ENCODE data around the gene NFE2L2. TPM values are rescaled to one million over a fixed set of nuclear protein-coding genes. Genes with fewer than 3 reads are reported as not detected.
A peak's percentile ranks its signal among the peaks of the same experiment; 100 is the strongest.
"Not testable (repeated sequence)": the region's sequence is repeated elsewhere in the genome, so short reads cannot be mapped to it uniquely, and the experiment has no call there.

Gene NFE2L2
- total RNA-seq, 1 donor from 2014 or later, result 149 TPM

DNA sequence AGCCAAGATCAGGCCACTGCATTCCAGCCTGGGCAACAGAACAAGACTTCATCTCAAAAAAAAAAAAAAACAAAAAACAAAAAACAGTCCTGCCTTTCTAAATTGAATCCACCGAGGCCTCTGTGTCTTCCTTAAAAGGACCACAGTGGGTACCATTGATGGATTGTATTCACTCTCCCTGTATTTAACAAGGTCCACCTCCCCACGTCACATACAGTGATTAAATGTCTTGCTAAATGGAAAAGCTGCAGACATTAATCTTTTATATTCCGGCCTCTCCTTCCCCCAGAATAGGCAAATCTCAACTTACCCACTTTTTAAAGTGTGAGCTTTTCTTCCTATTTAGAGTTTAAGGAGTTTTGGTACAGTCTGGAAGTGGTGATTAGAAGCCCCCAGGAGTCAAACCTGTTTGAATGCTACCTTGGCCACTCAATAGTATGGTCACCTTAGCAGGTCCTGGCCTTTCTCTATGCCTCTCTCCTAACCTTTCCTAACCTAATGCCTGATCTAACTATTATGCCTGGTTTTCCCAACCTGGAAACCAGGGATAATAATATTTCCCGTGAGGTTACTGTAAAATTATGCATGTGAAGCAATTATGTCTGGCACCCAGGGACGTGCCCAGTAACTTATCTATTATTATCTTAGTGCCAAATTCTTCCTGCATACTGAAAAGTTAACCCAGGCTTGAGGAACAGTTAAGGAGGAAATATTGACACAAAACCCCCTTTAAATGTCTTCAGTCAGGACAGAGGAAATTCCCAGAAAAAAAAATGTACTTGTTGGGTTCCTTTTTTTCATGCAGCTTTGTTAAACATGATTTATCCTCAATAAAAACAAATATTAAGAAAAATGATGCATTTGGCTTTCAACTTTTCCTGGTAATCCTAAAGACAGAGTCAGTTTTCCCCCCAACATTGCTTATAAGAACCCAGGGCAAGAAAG, 3.1 kb downstream of the NFE2L2 start:
- intact Hi-C loops (cut with DNase I), result loop anchor here (2.0 to 10.0 kb wide), 2 partner anchors 47 to 97 kb away; no protein-coding TSS in a partner anchor
- DNase-seq (ENCODE audit: low spot score), result no peak

DNA sequence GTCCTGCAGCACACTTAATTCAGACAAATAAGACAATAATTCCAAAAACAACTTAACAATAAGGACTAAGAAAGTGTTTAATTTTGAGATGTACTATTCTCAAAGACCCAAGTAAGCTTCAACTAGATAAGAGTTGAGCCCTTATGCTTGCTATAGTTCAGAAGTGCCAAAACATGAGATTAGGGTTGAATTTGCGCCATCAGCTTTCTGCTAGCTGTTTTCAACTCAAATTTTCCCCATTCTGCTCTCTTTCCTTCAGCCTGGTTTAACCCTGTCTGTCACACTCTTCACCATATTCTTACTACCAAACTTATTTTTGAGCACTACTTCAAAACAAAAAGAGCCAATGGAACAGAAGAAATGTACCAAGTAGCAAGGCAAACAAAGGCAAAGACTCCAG, 4.1 kb downstream of the NFE2L2 start:
- intact Hi-C loops (cut with DNase I), result loop anchor here (10.0 kb wide), 1 partner anchor 96 kb away; no protein-coding TSS in a partner anchor
- ATAC-seq (no peak), DNase-seq (ENCODE audit: low spot score) (no peak)

More for the DNA sequence above, 3.1 kb downstream of the NFE2L2 start:
- no peak for ATAC-seq

DNA sequence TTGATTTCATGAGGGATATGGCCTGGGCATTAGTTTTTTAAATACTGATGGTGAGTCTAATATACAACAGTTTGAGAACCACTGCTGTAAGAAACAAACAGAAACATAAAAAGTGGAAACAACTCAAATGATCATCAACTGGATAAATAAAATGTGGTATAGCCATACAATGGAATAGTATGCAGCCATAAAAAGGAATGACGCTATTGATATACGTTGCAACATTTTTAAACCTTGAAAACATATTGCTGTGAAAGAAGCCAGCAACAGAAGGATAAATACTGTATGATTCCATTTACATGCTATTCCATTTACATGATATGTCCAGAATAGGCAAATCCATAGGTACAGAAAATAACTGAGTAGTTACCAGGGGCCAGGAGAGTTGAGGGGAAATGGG, 6.5 kb downstream of the NFE2L2 start:
- ATAC-seq (no peak), DNase-seq (ENCODE audit: low spot score) (no peak)
- intact Hi-C loops (cut with DNase I), result no loop called here

DNA sequence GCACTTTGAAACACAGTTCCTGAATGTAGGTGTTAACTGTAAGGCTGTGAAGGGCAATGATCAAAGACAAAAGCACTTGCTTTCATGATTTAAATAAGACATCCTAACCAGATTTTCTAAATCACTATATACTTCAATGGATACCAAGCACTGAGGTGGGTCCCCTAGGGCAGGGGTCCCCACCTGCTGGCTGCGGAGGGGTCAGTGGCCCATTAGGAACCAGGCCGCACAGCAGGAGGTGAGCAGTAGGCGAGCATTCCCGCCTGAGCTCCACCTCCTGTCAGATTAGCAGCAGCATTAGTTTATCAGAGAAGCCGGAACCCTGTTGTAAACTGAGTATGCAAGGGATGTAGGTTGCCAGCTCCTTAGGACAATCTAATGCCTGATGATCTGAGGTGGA, 7.1 kb downstream of the NFE2L2 start:
- DNase-seq (ENCODE audit: low spot score) (no peak), ATAC-seq (no peak)

DNA sequence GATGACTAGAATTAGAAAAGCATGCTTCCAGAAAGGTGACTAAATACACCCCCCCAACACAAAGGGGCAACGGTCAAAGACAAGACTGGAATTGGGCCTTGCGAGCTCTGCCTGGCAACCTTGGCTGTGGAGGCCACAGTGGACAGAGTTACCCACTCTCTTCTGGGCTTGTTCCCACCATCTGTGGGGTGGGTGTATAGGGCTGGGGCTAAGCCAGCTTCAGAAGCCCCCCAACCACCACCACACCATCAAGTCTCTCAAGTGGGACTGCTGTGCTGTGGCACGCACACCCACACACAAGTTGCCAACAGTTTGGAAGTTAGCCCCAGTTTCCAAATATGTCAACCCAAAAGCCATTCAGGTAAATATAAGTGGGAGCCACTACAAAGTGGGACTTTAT, 7.8 kb downstream of the NFE2L2 start:
- ATAC-seq (no peak), DNase-seq (ENCODE audit: low spot score) (no peak)
- intact Hi-C loops (cut with DNase I), result no loop called here

More for the DNA sequence above, 7.1 kb downstream of the NFE2L2 start:
- intact Hi-C loops (cut with DNase I), result no loop called here

DNA sequence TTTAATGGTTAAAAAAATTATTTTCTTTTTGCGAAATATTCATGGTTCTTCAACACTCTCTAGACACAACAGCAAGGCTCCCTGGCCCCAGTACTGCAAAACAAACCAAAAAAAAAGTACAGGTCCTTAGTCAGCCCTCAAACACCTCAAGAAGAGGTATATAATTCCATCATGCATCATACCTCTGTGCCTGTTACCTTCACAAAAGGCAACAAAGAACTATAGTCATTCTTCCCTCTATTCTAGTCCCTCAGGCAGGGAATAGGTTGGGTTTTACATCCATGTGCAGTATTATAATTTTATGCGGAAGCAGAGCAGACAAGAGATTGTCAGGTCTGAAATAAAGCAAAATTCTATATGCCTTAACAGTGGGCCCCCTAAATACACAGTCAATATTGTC, 8.5 kb downstream of the NFE2L2 start:
- ATAC-seq (no peak), DNase-seq (ENCODE audit: low spot score) (no peak)
- intact Hi-C loops (cut with DNase I), result no loop called here

DNA sequence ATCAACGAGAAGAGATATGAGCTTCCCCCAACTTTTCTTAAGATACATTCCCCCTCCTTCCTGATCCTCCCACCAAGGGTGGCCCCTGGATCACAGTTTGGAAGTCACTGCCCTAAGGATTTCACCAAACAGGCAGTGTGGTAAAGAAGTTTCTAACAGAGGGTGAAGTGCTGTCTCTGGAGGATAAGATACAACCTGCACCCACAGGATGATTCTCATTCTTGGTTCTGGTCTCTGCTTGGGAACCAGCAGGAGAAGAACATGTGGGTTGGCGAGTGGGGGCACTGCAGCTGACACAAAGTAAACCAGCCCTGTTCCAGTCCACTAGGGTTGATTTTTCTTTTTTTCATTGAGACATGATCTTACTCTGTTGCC, 9.3 kb downstream of the NFE2L2 start:
- DNase-seq (ENCODE audit: low spot score) (no peak), ATAC-seq (no peak)
- intact Hi-C loops (cut with DNase I), result no loop called here

DNA sequence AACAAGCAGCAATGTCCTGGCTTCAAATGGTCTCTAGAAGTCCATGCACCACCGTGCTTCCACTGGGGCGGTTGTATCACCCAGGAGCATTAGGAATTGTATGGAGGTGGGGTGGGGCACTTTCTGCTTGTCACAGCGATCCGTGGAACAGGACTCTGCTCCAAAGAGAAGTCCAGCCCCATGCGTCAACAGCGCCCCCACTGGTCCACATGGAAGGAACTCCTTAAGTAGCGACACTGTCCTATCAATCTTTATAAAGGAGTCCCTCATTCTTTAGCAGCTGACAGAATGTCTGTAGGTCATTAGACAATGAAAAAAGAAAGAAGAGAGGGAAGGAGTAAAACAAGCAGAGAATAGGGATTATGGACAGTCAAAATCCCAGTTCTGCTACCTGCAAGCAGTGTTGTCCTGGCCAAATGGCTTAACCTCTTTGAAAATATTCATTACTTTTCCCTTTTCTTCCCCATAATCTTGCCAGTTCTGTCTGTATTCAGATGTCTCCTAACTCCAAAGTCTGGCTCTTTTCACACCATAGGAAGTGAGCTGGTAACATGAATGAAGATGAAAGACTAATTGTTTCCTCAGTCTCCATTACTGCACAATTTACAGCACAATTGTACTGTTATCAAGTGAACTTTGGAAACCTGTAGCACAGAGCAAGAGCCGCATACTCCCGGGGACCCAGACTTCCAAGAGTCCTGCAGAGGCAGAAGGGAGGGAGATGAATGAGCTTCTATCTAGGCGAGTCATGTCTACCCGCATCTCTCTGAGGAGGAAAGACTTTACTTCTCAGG, 9.9 kb downstream of the NFE2L2 start:
- DNase-seq (ENCODE audit: low spot score), result no peak
- intact Hi-C loops (cut with DNase I), result no loop called here
- ATAC-seq, result no peak

DNA sequence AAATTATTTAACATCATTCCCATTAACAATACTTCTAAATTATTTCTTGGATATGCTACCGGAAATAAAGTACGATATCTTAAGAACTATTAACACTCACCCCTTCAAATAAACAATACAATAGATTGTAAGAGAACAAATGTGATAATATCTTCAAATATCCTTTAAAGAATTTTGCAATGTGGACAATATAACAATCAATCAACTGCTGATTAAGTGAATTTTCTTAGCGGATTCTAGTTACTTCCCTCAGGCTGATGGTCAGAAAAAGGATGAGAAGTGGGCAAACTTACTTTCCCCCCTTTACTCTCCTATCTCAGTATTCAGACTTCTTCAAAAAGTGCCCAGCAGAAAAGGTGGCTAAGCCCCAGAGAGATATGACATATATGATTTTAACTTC, 10.8 kb downstream of the NFE2L2 start:
- intact Hi-C loops (cut with DNase I), result no loop called here
- DNase-seq (ENCODE audit: low spot score) (no peak), ATAC-seq (no peak)

DNA sequence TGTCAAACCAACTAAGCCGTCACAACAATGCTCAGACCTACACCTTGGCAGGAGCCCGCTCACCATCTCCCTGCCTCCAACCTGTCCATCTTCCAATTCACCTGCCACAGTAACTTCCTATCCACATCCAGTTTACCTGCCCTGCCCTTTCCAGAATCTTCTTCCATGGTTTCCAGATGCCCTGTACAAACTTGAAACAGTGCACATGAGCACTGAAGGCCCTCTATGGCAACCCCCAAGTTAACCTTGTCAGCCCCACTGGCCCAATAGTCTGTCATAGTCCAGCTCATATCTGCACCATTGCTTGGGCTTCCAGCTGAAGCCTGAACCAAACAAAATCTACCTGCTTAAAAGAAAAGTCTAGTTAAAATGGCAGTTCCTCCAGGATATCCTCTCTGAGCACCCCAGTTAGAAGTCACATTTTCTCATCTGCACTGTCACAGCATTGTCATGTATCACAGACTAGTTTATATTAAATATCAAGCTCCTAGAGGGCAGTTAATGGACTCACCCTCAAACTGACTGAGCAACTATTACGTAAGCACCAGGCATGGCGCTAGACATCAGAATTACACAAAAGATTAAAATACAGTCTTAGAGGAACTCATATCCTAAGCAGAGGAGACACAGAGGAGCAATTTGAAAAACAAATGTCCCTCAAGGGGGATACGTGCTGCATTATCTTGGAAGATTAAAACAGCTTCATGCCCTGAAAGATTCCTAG, 11.6 kb downstream of the NFE2L2 start:
- DNase-seq (ENCODE audit: low spot score) (no peak), ATAC-seq (no peak)
- intact Hi-C loops (cut with DNase I), result no loop called here

DNA sequence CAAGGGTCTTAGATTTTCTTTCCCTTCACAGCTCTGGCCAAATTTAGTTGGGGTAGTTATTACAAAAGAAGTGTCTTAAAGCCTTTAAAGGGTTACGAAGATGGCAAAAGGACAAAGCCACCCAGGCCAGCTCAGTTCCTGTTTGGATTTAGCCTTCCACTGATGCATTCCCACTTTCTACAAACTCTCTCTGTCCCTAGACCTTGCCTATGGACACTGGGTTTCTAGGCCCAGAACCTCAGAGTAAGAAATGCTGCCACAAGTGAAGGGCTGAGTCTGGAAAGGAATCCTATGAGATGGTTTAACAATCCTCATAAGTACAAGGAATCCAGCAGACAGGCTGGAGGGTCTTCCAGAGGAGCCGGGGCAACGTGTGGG, 13.4 kb downstream of the NFE2L2 start:
- peak; percentile 8 for ATAC-seq
- intact Hi-C loops (cut with DNase I), result no loop called here
- DNase-seq (ENCODE audit: low spot score), result no peak

DNA sequence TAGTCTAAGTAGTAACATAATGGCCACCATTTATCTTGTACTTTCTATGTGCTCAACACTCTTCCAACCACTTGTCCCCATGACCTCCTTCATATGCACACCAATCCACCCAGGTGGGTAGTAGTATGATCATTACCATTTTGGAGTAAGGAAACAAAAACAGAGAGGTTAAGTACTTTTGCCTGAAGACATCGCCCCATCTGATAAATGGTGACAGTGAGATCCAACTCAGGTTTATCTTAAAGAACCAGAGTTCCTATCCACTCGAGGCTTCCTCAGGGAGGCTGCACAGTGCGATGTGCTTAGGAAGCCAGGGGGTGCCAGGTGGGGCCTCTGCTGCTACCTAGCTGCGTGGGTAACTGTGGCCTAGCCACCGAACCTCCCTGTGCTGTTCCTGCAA, 14.1 kb downstream of the NFE2L2 start:
- no peak for ATAC-seq
- intact Hi-C loops (cut with DNase I), result no loop called here
- no peak for DNase-seq (ENCODE audit: low spot score)

DNA sequence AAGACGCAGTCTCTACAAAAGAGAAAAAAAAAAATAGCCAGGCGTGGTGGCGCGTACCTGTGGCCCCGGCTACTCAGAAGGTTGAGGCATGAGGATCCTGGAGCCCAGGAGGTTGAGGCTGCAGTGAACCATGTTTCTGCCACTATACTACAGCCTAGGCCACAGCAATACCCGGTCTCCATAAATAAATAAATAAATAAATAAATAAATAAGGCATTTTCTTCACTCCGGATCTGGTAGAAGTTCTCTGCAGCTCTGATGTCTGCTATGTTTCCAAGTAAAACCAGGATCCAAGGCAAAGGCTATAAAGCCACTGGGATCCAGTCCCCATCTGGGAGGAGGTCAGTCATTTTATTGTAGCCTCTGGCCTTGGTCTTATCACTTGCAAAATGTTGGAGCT, 15.5 kb downstream of the NFE2L2 start:
- intact Hi-C loops (cut with DNase I), result no loop called here
- ATAC-seq (no peak), DNase-seq (ENCODE audit: low spot score) (no peak)

DNA sequence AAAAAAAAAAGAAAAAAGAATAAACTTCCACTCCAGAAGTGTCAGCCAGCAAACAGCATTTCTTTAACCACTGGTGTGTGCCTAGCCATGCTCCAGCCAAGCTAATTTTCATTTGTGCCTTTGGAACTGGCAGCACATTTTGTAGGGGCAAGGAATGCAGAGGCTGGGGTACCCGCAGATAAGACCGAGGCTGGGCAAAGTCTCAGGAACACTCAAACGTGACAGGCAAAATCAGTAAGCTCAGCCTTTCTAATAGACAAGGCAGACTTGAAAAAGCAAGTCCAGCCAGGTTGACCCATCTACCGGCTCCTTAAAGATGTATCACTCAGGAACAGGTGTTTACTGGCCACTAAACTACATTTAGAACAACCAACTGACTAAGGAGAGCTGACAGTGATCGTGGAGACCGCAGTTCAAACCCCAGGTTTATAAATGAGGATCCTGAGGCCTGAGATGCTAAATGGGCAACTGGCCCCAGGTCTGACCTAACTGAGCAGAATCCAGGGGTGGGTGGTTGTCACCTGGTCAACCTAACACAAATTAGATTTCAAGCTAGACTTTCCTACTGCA, 16.7 kb downstream of the NFE2L2 start:
- ATAC-seq, result no peak
- intact Hi-C loops (cut with DNase I), result no loop called here

DNA sequence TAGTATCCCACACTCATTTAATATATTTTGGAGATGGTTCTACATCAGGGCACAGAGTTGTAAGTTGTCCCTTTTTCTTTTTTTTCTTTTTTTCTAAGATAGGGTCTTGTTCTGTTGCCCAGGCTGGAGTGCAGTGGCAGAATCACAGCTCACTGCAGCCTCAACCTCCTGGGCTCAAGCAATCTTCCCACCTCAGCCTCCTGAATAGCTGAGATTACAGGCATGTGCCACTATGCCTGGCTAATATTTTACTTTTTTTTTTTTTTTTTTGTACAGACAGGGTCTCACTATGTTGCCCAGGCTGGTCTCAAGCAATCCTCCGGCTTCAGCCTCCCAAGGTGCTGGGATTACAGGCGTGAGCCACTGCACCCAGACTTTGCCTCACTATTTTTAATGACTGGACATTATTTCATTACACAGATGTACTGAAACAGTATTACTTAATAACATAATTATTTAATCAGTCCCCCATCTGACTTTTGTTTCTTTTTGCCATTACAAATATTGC, 17.9 kb downstream of the NFE2L2 start:
- ATAC-seq; DNase-seq (ENCODE audit: low spot score); intact Hi-C loops (cut with DNase I): not testable (repeated sequence)

More for the DNA sequence above, 16.7 kb downstream of the NFE2L2 start:
- no peak for DNase-seq (ENCODE audit: low spot score)

DNA sequence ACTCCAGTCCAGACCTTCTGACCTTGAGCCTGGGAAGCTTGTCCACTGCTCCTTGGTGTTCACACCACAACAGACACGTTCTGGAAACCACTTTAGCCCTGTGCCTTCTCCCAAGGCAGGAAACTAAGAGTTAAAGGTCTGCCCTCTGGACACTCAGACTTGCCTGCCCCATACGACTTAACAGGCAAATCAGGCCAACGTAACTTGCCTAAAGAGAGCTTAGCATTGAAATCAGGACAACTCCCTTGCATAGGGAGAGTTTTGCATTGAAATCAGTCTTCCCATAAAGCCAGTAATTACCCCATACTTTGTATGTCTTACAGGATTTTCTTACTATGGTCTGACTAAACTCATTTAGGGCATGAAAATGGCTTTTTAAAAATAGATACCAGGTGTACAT, 18.5 kb downstream of the NFE2L2 start:
- DNase-seq (ENCODE audit: low spot score) (no peak), ATAC-seq (no peak)
- intact Hi-C loops (cut with DNase I), result no loop called here

DNA sequence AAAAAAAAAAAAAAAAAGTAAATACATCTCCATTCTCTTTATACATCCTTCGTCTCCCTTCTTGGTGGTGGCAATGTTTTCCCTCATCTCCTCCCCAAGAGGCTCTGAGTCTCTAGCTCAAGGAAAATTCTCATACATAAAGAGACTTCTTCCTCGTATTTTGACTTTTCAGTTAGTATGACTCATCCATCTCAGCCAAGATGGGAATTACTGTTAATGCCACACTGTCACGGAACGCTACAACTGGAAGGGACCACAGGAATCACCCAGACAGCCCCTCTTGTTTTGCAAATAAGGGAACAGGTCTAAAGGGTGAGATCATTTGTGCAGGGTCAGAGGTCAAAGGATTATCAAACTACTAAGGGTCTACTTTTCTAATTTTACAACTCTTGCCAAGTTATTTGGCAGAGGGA, 19.5 kb downstream of the NFE2L2 start:
- ATAC-seq (no peak), DNase-seq (ENCODE audit: low spot score) (no peak)
- intact Hi-C loops (cut with DNase I), result no loop called here

DNA sequence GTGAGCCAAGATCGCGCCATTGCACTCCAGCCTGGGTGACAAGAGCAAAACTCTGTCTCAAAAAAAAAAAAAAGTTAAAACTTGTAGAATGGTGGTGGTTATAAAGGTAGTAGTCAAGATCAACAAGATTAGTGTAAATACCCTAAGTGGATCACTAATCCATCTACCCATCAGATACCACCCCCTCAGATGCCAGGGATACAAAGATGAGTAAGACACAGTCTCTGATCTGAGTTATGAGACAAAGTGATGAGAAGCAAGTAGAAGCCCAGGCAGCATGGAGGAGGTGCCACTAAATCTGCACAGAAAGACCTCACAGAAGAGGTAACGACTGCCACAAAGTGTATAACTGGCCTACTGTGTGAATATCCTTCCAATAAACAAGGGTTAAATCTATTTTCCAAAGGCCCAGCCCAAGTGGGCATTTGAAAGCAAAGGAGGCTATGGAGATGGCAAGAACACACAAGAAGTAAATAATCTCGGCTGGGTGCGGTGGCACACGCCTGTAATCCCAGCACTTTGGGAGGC, 20.2 kb downstream of the NFE2L2 start:
- intact Hi-C loops (cut with DNase I), result no loop called here
- DNase-seq (ENCODE audit: low spot score) (no peak), ATAC-seq (no peak)

DNA sequence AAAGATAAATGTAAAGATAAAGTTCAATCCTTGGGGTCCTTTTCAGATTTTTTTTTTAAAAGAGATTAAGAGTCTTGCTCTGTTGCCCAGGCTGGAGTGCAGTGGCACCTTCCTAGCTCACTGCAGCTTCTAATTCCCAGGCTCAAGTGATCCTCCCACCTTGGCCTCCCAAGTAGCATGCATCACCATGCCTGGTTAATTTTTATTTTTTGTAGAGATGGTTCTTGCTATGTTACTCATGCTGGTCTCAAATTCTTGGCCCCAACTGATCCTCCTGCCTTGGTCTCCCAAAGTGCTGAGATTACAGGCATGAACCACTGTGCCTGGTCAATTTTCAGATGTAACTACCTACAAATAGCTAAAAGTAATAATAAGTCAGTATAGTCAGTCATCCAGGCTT, 21.1 kb downstream of the NFE2L2 start:
- DNase-seq (ENCODE audit: low spot score) (no peak), ATAC-seq (no peak)
- intact Hi-C loops (cut with DNase I), result no loop called here

Measured in sciatic nerve (tissue), 2 donors.